ENCODE results near the gene SYCN. TPM values are rescaled to one million over a fixed set of nuclear protein-coding genes. Genes with fewer than 3 reads are reported as not detected.
A peak's percentile ranks its signal among the peaks of the same experiment; 100 is the strongest.

SYCN gene
- total RNA-seq, 2 donors from 2014 or later: not detected

- intact Hi-C loops (cut with DNase I, micrococcal nuclease): no loop called here
- ATAC-seq: no peak
- DNase-seq: no peak
These were observed 6.3 kb downstream of the SYCN start for GRCh38 chr19:39197808-39198207.

- intact Hi-C loops (cut with DNase I, micrococcal nuclease): no loop called here
- no peak for DNase-seq
- no peak for ATAC-seq
These were observed 7.1 kb downstream of the SYCN start, which contains the start of gene NCCRP1 for GRCh38 chr19:39196860-39197562. NCCRP1 (plus strand) TSS chr19:39196964; CDS start chr19:39196983, 19 bp downstream.

DNA sequence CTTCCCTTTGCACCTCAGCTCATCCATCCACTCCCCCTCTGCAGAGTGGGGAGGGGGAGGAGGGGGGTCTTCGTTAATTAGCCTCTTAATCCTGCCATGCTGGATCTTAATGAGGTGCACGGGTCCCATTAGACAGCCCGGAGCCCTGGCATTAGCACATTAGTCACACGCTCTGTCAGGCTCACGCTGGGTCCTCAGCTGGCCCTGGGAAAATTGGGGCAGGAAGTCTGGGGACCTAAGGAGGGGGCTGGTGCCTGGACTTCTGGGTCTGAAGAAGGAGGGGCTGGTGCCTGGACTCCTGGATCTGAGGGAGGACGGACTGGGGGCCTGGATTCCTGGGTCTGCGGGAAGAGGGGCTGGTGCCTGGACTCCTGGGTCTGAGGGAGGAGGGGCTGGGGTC lies 7.7 kb downstream of the SYCN start:
- intact Hi-C loops (cut with DNase I, micrococcal nuclease): no loop called here
- DNase-seq: no peak
- ATAC-seq: no peak

DNA sequence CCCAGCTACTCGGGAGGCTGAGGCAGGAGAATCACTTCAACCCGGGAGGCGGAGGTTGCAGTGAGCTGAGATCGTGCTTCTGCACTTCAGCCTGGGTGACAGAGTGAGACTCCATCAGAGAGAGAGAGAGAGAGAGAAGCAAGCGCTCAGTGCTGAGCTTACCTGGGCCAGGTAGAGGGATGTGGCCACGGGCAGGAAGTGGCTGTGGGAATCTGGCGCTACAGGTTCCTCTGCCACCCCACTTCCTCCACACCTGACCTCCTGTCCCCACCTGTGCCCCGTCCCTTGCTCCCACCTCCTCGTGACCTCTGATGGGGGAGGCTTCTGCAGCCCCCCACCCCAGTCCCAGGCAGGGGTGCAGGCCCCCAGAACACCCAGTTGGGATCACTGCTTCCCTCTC lies 8.3 kb downstream of the SYCN start:
- DNase-seq (no peak), ATAC-seq (peak; percentile 42)
- intact Hi-C loops (cut with DNase I, micrococcal nuclease): no loop called here

GRCh38 chr19:39194832-39195542 lies 9.1 kb downstream of the SYCN start:
- ATAC-seq: no peak
- intact Hi-C loops (cut with DNase I, micrococcal nuclease): no loop called here
- DNase-seq: no peak

- DNase-seq: no peak
These were observed 10.3 kb downstream of the SYCN start for GRCh38 chr19:39193803-39194202.

DNA sequence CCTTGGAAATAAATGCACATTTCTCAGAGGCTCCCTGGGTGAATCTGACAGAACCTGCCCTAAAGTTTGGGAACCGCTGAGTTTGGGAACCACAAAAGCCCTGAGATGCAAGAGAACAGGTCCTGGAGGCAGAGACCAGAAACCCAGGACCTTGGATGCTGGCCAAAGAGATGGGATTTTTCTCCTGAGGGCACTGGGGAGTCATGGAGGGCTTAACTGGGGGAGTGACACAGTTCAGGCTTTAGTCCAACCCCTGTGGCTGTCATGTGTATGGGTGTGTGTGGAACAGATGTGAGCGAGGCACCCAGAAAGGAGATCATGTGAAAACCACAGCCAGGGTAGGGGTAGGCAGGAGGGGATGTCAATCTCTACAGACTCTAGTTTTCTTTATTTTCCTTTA lies 11.2 kb downstream of the SYCN start:
- intact Hi-C loops (cut with DNase I, micrococcal nuclease): no loop called here
- no peak for DNase-seq
- ATAC-seq: no peak

More at GRCh38 chr19:39193803-39194202, 10.3 kb downstream of the SYCN start:
- intact Hi-C loops (cut with DNase I, micrococcal nuclease): no loop called here
- peak; percentile 61 for ATAC-seq

GRCh38 chr19:39190768-39191167 lies 13.3 kb downstream of the SYCN start:
- ATAC-seq (no peak), DNase-seq (no peak)
- intact Hi-C loops (cut with DNase I, micrococcal nuclease): no loop called here

GRCh38 chr19:39188960-39189359 lies 15.1 kb downstream of the SYCN start:
- intact Hi-C loops (cut with DNase I, micrococcal nuclease): loop anchor here in 1 of 2 donors (5.0 kb wide), 1 partner anchor 67 kb away; no protein-coding TSS in a partner anchor
- DNase-seq (no peak), ATAC-seq (no peak)

DNA sequence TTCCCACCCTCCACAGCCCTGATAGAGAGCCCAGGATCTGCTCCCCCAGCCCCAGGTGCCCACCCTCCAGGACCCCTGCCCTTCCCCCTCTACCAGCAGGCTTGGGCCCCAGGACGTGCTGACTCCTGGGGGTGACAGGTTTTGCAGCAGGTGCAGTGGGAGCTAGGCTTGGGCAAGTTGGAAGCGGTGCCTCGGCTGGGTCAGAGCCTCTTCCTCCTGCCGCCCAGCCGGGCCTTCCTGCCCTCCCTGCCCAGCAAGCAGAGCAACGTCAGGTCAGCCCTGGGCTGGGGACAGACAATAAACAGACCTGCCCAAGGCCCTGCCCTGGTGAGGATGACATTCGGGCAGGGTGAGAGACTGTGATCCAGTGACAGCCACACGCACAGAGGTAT lies 16.5 kb downstream of the SYCN start:
- DNase-seq: no peak
- intact Hi-C loops (cut with DNase I, micrococcal nuclease): loop anchor here in 1 of 2 donors (5.0 kb wide), 1 partner anchor 65 kb away; no protein-coding TSS in a partner anchor
- ATAC-seq: peak; percentile 37

DNA sequence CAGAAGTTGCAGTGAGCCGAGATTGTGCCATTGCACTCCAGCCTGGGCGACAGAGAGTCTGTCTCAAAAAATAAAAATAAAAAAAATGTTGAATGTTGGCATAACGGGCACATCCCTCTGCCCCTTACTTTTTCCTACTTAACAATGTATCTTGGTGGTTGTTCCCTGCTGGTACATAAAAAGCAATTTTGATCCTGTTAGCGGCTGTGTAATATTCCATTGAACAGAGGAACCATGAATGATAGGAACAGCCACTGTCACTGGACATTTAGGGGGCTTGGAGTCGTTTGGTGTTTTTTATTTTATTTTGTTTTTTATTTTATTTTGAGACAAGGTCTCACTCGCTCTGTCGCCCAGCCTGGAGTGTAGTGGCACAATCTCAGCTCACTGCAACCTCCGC lies 17.7 kb downstream of the SYCN start:
- DNase-seq (no peak), ATAC-seq (no peak)
- intact Hi-C loops (cut with DNase I, micrococcal nuclease): loop anchor here in 1 of 2 donors (5.0 kb wide), 1 partner anchor 64 kb away; no protein-coding TSS in a partner anchor

- intact Hi-C loops (cut with DNase I, micrococcal nuclease): no loop called here
- ATAC-seq (no peak), DNase-seq (no peak)
These were observed 21.0 kb downstream of the SYCN start for GRCh38 chr19:39183104-39183503.

GRCh38 chr19:39182174-39182505 lies 21.9 kb downstream of the SYCN start:
- ATAC-seq (no peak), DNase-seq (no peak)
- intact Hi-C loops (cut with DNase I, micrococcal nuclease): no loop called here

GRCh38 chr19:39181500-39182173 lies 22.4 kb downstream of the SYCN start:
- DNase-seq (no peak), ATAC-seq (peak; percentile 8)
- intact Hi-C loops (cut with DNase I, micrococcal nuclease): no loop called here

DNA sequence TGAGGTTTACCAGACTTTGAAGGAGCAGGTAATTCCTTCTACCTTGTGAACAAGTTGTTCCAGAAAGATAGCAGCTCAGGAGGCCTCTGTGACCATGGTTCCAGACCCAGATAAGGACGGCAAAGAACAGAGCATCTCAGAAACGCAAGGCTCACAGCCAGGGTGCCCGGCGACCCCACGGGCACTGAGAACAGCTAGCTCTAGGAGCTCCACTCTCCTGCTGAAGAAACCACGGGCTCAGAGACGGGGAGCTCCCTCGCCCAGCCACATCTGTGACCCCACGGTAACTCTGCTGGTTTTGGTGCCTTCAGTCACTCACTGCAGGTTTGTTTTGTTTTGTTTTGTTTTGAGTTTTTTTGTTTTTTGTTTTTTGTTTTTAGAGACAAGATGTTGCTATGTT lies 23.3 kb downstream of the SYCN start:
- DNase-seq (no peak), ATAC-seq (no peak)
- intact Hi-C loops (cut with DNase I, micrococcal nuclease): no loop called here

DNA sequence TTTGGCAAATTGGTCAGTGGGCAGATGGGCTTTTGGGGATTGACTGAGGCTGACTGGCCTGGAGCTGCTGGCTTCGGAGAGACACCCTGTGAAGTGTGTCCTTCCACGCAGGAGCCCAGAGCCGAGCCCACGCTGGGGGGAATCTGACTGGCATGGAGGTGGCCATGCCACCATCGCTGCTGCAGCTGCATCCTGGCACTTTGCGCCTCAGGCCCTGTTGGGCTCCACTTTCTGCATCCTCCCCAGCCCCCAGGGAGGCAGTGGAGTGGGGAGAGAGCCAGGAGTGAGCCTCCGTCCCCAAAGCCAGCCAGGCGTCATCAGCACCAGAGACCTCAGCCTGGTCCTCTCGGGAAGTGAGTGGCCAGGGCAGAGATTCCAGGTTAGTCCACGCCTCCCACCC lies 24.3 kb downstream of the SYCN start:
- ATAC-seq: peak; percentile 2
- intact Hi-C loops (cut with DNase I, micrococcal nuclease): no loop called here
- no peak for DNase-seq

GRCh38 chr19:39178296-39179006 lies 25.6 kb downstream of the SYCN start:
- intact Hi-C loops (cut with DNase I, micrococcal nuclease): no loop called here
- DNase-seq (no peak), ATAC-seq (no peak)

DNA sequence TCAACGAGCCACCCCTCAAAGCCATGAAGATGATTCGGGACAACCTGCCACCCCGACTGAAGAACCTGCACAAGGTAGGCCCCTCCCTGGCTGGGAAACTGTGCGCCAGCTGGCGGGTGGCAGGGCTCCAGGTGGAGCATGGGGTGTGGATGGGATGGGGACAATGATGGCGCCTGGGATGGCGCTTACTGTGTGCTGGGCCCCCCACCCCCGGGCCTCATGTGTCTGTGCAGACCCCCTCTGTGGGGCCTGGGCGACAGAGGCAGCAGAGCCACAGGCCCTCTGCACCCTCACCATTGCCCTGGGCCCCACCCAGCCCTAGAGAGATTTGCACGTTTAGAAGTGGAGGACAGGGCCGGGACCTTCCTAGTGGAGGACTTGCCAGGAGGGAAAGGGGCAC lies 26.3 kb downstream of the SYCN start:
- no peak for ATAC-seq
- no peak for DNase-seq
- intact Hi-C loops (cut with DNase I, micrococcal nuclease): no loop called here

GRCh38 chr19:39177110-39177699 lies 26.9 kb downstream of the SYCN start:
- ATAC-seq (no peak), DNase-seq (no peak)
- intact Hi-C loops (cut with DNase I, micrococcal nuclease): no loop called here
